Ovary (tissue), 9 donors: ENCODE data around the gene WNT4. TPM values are rescaled to one million over a fixed set of nuclear protein-coding genes. Genes with fewer than 3 reads are reported as not detected.

Source experiments
- DNase-seq, 5 donors: peaks; one replicate each; pipeline ENCODE4 v3.0.0-alpha.2; 2019 to 2020
- H3K27ac ChIP-seq, 2 donors: fragments of 200-600 bp; one replicate each; pipeline versions ENCODE4 v1.5.1 to v1.8.0; 2019 to 2022
- H3K27me3 ChIP-seq: fragments of 200-600 bp; one replicate; pipeline ENCODE4 v1.8.0; 2022
- H3K36me3 ChIP-seq: fragments of 200-600 bp; sonication (generic); one replicate; pipeline ENCODE4 v1.5.1; 2019
- H3K4me1 ChIP-seq: one replicate; pipeline ENCODE4 v1.8.1; 2013; ENCODE audit warnings: mild to moderate bottlenecking, moderate library complexity; ENCODE audit not compliant: insufficient read depth
- H3K4me3 ChIP-seq: fragments of 200-600 bp; sonication (generic); one replicate; pipeline ENCODE4 v1.5.1; 2017
- H3K9me3 ChIP-seq, 2 donors: fragments of 200-600 bp in 1 of 2; sonication (generic) in 1 of 2; one replicate each; pipeline versions ENCODE4 v1.5.1 to v1.8.1; 2013 to 2019; ENCODE audit warnings: mild to moderate bottlenecking in 1 of 2, moderate library complexity in 1 of 2
- CTCF ChIP-seq, 3 donors: fragments of 450-650 bp in 2 of 3; fragments of 200-600 bp in 1 of 3; IDR thresholded peaks; one replicate each; pipeline versions ENCODE4 v1.5.1 to v1.8.0; 2016 to 2022; ENCODE audit warnings: antibody characterized with exemption in 3 of 3, mild to moderate bottlenecking in 1 of 3
- EP300 ChIP-seq: sonication (generic); formaldehyde crosslinking; IDR thresholded peaks from one replicate; pipeline ENCODE4 v1.6.1; 2017; ENCODE audit warnings: antibody characterized with exemption
- POLR2A ChIP-seq: fragments of 450-650 bp; IDR thresholded peaks from one replicate; pipeline ENCODE4 v1.6.1; 2017; ENCODE audit warnings: antibody characterized with exemption, mild to moderate bottlenecking, moderate library complexity
- WGBS, 3 donors: extraction: QIAGEN DNeasy Blood & Tissue Kit in 1 of 3; methylation state at CpG; one replicate each; pipeline versions ENCODE4 v1.1.5 to v1.1.7; 2013 to 2017; 5-methylcytosine and 5-hydroxymethylcytosine counted together
- intact Hi-C, 4 donors: fragments of 100-400 bp; cut with DNase I; formaldehyde crosslinking; loops; one replicate each; pipeline versions ENCODE4 v1.11.0 to v1.15.1; 2022 to 2023
- polyA plus RNA-seq, 2 donors: library from polyadenylated mRNA; stranded (reverse); fragments of 200-250 nt in 1 of 2; fragments of 350-450 nt in 1 of 2; fragmentation: Illumina TruSeq in 1 of 2; extraction: RNeasy Lipid Tissue Mini Kit (QIAGEN cat#74804) in 1 of 2; gene quantifications; one replicate each; pipeline ENCODE4 v1.2.3, GENCODE V29; 2013 to 2014
- total RNA-seq, 7 donors: library from RNA; depleted of rRNA in 2 of 7; stranded (reverse); fragments of >200 nt in 2 of 7; fragmentation: NEBNext Ultra II Directional in 3 of 7; extraction: Animal tissue kit (Norgen Biotek cat#: 25700) in 3 of 7; gene quantifications; one replicate each; pipeline versions ENCODE4 v1.1.0 to v1.2.4, GENCODE V29; 2016 to 2023
- donor health status: DM: no; HTN: no; CAD: no; lungs with moderate emphysema.
- donor health status: DM: no; HTN: no; CAD: no.
- donor health status: Bipolar disorder and iron deficiency.
- donor health status: DM: yes; HTN: yes; CAD: no.
- donor health status: DM: no; HTN: no; CAD: no.
- donor health status: DM: yes; HTN: yes; CAD: no.

The WNT4 gene
- total and polyA plus RNA-seq, 9 donors, result 3.7 to 125 (median 17.2) TPM

- 89 to 96% (median 91%) methylated on average over 4 of the region's 4 CpGs for WGBS, 3 donors
- Histone ChIP-seq H3K36me3 (no peaks in the 10 kb centered on the region), H3K27me3 (no peaks in the 10 kb centered on the region), H3K27ac (no peak overlapping the region), H3K9me3 (no peaks in the 10 kb centered on the region), H3K4me1 (peaks cover 6% of the 10 kb centered on the region), H3K4me3 (no peak overlapping the region)
- no peak for DNase-seq
- TF ChIP-seq POLR2A (no peak), EP300 (no peak), CTCF (IDR thresholded peaks at IDR 0.05) (no peak)
- intact Hi-C loops, result loop anchor here in 1 of 4 donors (10.0 kb wide), 1 partner anchor 144 kb away; no protein-coding TSS in a partner anchor
Measured at GRCh38 chr1:22131062-22131461, 11.8 kb downstream of the WNT4 start.

DNA sequence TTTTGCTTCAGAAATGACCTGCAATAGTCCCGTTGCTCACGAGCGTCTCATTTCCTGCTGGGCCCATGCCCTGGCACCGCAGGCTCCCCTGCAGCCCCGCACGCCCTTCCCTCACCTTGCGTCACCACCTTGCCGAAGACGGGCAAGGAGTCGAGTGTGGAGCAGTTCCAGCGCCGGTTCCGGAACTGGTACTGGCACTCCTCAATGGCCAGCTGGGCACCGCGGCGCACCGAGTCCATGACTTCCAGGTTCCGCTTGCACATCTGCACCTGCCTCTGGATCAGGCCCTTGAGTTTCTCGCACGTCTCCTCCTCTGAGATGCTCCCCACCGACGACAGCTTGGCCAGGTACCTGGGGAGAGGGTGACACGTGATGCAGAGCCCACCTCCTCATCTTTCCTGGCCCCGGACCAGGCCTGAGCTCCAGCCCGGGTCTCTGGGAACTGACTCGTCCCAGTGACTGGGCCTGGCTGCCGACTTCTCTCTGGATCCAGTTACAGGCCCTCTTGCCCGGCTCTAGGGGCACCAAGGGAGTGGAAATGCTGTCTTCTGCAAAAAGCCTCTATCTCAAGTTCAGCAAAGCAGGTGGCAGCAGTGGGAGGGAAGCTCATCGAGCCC lies 13.3 kb downstream of the WNT4 start:
- no peak for DNase-seq
- intact Hi-C loops, result loop anchor here in 1 of 4 donors (10.0 kb wide), 1 partner anchor 145 kb away; no protein-coding TSS in a partner anchor
- Histone ChIP-seq H3K9me3 (no peaks in the 10 kb centered on the region), H3K4me1 (peaks cover 6% of the 10 kb centered on the region), H3K27ac (no peak overlapping the region), H3K27me3 (no peaks in the 10 kb centered on the region), H3K36me3 (no peaks in the 10 kb centered on the region), H3K4me3 (no peak overlapping the region)
- WGBS, 3 donors, result 89 to 92% (median 91%) methylated on average over 29 of the region's 29 CpGs
- no peak for TF ChIP-seq EP300

- WGBS, 3 donors, result 67 to 80% (median 72%) methylated on average over 12 of the region's 12 CpGs
- Histone ChIP-seq H3K4me1 (peaks cover 5% of the 10 kb centered on the region), H3K9me3 (no peaks in the 10 kb centered on the region), H3K27me3 (no peaks in the 10 kb centered on the region), H3K4me3 (no peak overlapping the region), H3K27ac (no peak overlapping the region), H3K36me3 (no peaks in the 10 kb centered on the region)
- intact Hi-C loops, result no loop called here
- no peak for DNase-seq
- TF ChIP-seq EP300, result no peak
Measured at GRCh38 chr1:22128392-22128791, 14.5 kb downstream of the WNT4 start.

GRCh38 chr1:22127731-22128130 lies 15.2 kb downstream of the WNT4 start:
- TF ChIP-seq EP300 (no peak), CTCF (IDR thresholded peaks at IDR 0.05) (no peak), POLR2A (no peak)
- 92 to 96% (median 92%) methylated on average over 3 of the region's 3 CpGs for WGBS, 3 donors

DNA sequence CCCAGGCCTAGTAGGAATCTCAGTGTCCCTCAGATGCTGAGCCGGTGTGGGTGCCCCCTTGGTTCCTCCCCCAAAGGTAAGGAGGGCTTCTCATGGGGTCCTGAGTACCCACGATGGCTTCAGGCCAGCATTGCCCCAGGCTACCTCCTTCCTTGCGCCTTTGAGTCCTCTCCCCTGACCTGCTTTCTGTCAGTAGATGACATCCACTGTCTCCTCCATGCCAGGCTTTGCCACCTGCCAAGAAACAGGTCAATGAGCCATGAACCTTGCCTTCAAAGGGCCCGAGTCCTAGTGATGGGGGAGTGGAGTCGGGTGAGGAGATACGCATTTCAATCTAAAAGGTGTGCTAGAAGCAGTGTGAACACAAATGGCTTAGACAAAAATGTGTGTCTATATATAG lies 15.6 kb downstream of the WNT4 start:
- TF ChIP-seq EP300 (no peak), POLR2A (no peak), CTCF (IDR thresholded peaks at IDR 0.05) (no peak)
- intact Hi-C loops, result no loop called here
- Histone ChIP-seq H3K4me3 (no peak overlapping the region), H3K27me3 (no peaks in the 10 kb centered on the region), H3K4me1 (peaks cover 2% of the 10 kb centered on the region), H3K27ac (no peak overlapping the region), H3K36me3 (no peaks in the 10 kb centered on the region), H3K9me3 (no peaks in the 10 kb centered on the region)
- DNase-seq, result no peak
- 78 to 87% (median 81%) methylated on average over 6 of the region's 6 CpGs for WGBS, 3 donors

More at GRCh38 chr1:22127731-22128130, 15.2 kb downstream of the WNT4 start:
- Histone ChIP-seq H3K4me1 (peaks cover 5% of the 10 kb centered on the region), H3K27ac (no peak overlapping the region), H3K27me3 (no peaks in the 10 kb centered on the region), H3K9me3 (no peaks in the 10 kb centered on the region), H3K4me3 (no peak overlapping the region), H3K36me3 (no peaks in the 10 kb centered on the region)
- intact Hi-C loops, result no loop called here
- DNase-seq, result no peak
